SK-N-SH treated with all-trans-retinoic acid at 6 μM for 48 hours (cell line): ENCODE measurements around the gene CCDC3.

Source experiments
- ATAC-seq: fragments of 200-7000 bp; cut with Tn5 transposase; 3 replicates; pipeline ENCODE4 v1.9.1; 2020; ENCODE audit warnings: mild to moderate bottlenecking, moderate library complexity
- ARNTL ChIP-seq: fragments of 450-650 bp; formaldehyde crosslinking; IDR thresholded peaks from 2 replicates; pipeline ENCODE4 v1.5.0; 2020; ENCODE audit warnings: low read depth, mild to moderate bottlenecking, moderate library complexity, borderline replicate concordance
- BACH2 ChIP-seq: fragments of 250-450 bp; sonication (Bioruptor Pico); IDR thresholded peaks from 2 replicates; pipeline ENCODE4 v1.9.0; 2021; ENCODE audit warnings: mild to moderate bottlenecking, borderline replicate concordance
- CSDC2 ChIP-seq: fragments of 250-450 bp; sonication (Bioruptor Pico); IDR thresholded peaks from 2 replicates; pipeline ENCODE4 v1.5.0; 2020; ENCODE audit warnings: mild to moderate bottlenecking, moderate library complexity
- ESRRG ChIP-seq: fragments of 250-450 bp; sonication (Bioruptor Pico); IDR thresholded peaks from 2 replicates; pipeline ENCODE4 v1.6.1; 2021; ENCODE audit warnings: mild to moderate bottlenecking
- GLIS3 ChIP-seq: fragments of 250-450 bp; sonication (Bioruptor Pico); IDR thresholded peaks from 2 replicates; pipeline ENCODE4 v1.5.0; 2020; ENCODE audit warnings: mild to moderate bottlenecking, moderate library complexity
- ISL1 ChIP-seq: fragments of 250-450 bp; sonication (Bioruptor Pico); IDR thresholded peaks from 2 replicates; pipeline ENCODE4 v2.1.2; 2022; ENCODE audit warnings: mild to moderate bottlenecking, moderate library complexity
- OSR1 ChIP-seq: fragments of 250-450 bp; sonication (Bioruptor Pico); IDR thresholded peaks from 2 replicates; pipeline ENCODE4 v1.8.0; 2022; ENCODE audit warnings: moderate library complexity, mild to moderate bottlenecking, inconsistent platforms
- PATZ1 ChIP-seq: fragments of 250-450 bp; sonication (Bioruptor Pico); IDR thresholded peaks from 2 replicates; pipeline ENCODE4 v1.8.0; 2020; ENCODE audit warnings: mild to moderate bottlenecking, moderate library complexity, borderline replicate concordance
- PPARA ChIP-seq: fragments of 250-450 bp; sonication (Bioruptor Pico); IDR thresholded peaks from 2 replicates; pipeline ENCODE4 v1.5.0; 2020; ENCODE audit warnings: mild to moderate bottlenecking, borderline replicate concordance
- RARB ChIP-seq: fragments of 250-450 bp; sonication (Bioruptor Pico); IDR thresholded peaks from 2 replicates; pipeline ENCODE4 v1.8.0; 2021; ENCODE audit warnings: mild to moderate bottlenecking, moderate library complexity
- SNAI2 ChIP-seq: fragments of 250-450 bp; sonication (Bioruptor Pico); IDR thresholded peaks from 2 replicates; pipeline ENCODE4 v1.5.0; 2020; ENCODE audit warnings: mild to moderate bottlenecking, moderate library complexity
- TCF4 ChIP-seq: fragments of 250-450 bp; sonication (Bioruptor Pico); IDR thresholded peaks from 2 replicates; pipeline ENCODE4 v1.8.0; 2021; ENCODE audit warnings: mild to moderate bottlenecking, moderate library complexity, borderline replicate concordance
- TSHZ2 ChIP-seq: fragments of 250-450 bp; sonication (Bioruptor Pico); IDR thresholded peaks from 2 replicates; pipeline ENCODE4 v1.5.0; 2020; ENCODE audit warnings: mild to moderate bottlenecking, moderate library complexity
- ZC3H10 ChIP-seq: fragments of 250-450 bp; sonication (Bioruptor Pico); IDR thresholded peaks from 2 replicates; pipeline ENCODE4 v1.5.1; 2021; ENCODE audit warnings: mild to moderate bottlenecking, moderate library complexity
- ZFP30 ChIP-seq: fragments of 450-650 bp; formaldehyde crosslinking; IDR thresholded peaks from 2 replicates; pipeline ENCODE4 v1.5.0; 2022; ENCODE audit warnings: mild to moderate bottlenecking, moderate library complexity
- ZNF565 ChIP-seq: fragments of 450-650 bp; formaldehyde crosslinking; conservative IDR thresholded peaks from 2 replicates; pipeline ENCODE4 v1.5.0; 2020; ENCODE audit warnings: low read depth, mild to moderate bottlenecking, moderate library complexity
- ZNF70 ChIP-seq: fragments of 450-650 bp; formaldehyde crosslinking; IDR thresholded peaks from 2 replicates; pipeline ENCODE4 v1.5.0; 2020; ENCODE audit warnings: mild to moderate bottlenecking, moderate library complexity
- ZNF8 ChIP-seq: fragments of 450-650 bp; formaldehyde crosslinking; IDR thresholded peaks from 2 replicates; pipeline ENCODE4 v1.5.0; 2020; ENCODE audit warnings: mild to moderate bottlenecking, moderate library complexity
- TF ChIP-seq, protein P1 (sequence below): fragments of 250-450 bp; sonication (Bioruptor Pico); IDR thresholded peaks from 2 replicates; pipeline ENCODE4 v1.8.0; 2021; ENCODE audit warnings: low read depth, mild to moderate bottlenecking, moderate library complexity, borderline replicate concordance

Gene CCDC3

GRCh38 chr10:12974491-12975199 is 26.9 kb downstream of the CCDC3 start:
- no peak for TF ChIP-seq ZNF8 (CRISPR knock-in tag)
- TF ChIP-seq ZC3H10 (CRISPR knock-in tag), result no peak
- no peak for TF ChIP-seq TSHZ2
- TF ChIP-seq ARNTL (CRISPR knock-in tag), result no peak
- no peak for TF ChIP-seq TCF4
- TF ChIP-seq RARB, result no peak
- no peak for TF ChIP-seq ZNF565 (CRISPR knock-in tag)
- TF ChIP-seq ZNF70, result no peak
- no peak for TF ChIP-seq PATZ1 (CRISPR knock-in tag)
- TF ChIP-seq SNAI2, result no peak
- TF ChIP-seq, protein P1, sequence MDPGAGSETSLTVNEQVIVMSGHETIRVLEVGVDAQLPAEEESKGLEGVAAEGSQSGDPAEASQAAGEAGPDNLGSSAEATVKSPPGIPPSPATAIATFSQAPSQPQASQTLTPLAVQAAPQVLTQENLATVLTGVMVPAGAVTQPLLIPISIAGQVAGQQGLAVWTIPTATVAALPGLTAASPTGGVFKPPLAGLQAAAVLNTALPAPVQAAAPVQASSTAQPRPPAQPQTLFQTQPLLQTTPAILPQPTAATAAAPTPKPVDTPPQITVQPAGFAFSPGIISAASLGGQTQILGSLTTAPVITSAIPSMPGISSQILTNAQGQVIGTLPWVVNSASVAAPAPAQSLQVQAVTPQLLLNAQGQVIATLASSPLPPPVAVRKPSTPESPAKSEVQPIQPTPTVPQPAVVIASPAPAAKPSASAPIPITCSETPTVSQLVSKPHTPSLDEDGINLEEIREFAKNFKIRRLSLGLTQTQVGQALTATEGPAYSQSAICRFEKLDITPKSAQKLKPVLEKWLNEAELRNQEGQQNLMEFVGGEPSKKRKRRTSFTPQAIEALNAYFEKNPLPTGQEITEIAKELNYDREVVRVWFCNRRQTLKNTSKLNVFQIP (CRISPR knock-in tag), result no peak
- no peak for TF ChIP-seq ESRRG (CRISPR knock-in tag)
- no peak for TF ChIP-seq CSDC2
- no peak for TF ChIP-seq BACH2 (CRISPR knock-in tag)

GRCh38 chr10:12974078-12974477 is 27.4 kb downstream of the CCDC3 start:
- TF ChIP-seq OSR1 (CRISPR knock-in tag), result no peak
- TF ChIP-seq, protein P1 (CRISPR knock-in tag), result no peak
- TF ChIP-seq ZC3H10 (CRISPR knock-in tag), result no peak
- no peak for TF ChIP-seq PATZ1 (CRISPR knock-in tag)
- no peak for TF ChIP-seq ARNTL (CRISPR knock-in tag)
- ATAC-seq, result no peak

More at GRCh38 chr10:12974491-12975199, 26.9 kb downstream of the CCDC3 start:
- no peak for ATAC-seq

DNA sequence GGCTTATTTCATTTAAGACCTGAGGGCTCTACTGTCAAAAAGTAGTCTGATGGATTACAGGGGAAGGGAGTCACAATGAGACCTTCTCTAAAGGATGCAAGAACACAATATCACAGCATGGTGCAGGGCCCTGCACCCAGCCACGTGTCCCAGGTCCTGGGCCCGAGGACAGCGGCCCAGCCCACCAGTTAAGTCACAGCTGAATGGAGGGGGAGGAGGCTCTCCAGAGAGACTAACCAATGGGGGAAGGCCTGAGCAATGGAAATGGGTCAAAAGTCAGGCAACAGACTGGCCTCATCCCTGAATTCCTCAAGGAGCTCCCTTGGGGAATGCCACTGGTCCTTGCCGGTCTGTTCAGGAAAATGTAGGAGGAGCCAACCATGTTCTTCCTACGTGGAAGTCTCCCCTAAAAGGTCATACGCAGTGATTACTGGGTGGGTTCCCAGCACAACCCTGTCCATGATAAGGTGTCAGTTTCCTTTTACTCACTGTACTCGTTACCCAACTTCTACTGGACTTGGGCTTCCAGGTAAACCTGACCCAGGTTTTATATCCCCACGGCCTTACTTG is 28.3 kb downstream of the CCDC3 start:
- ATAC-seq, result no peak
- no peak for TF ChIP-seq ZNF70
- no peak for TF ChIP-seq ZFP30 (CRISPR knock-in tag)
- TF ChIP-seq PPARA (CRISPR knock-in tag), result no peak
- no peak for TF ChIP-seq ESRRG (CRISPR knock-in tag)
- no peak for TF ChIP-seq ZNF565 (CRISPR knock-in tag)
- TF ChIP-seq, protein P1 (CRISPR knock-in tag), result no peak
- TF ChIP-seq ARNTL (CRISPR knock-in tag), result no peak
- TF ChIP-seq TSHZ2, result no peak
- TF ChIP-seq ISL1 (CRISPR knock-in tag), result no peak
- TF ChIP-seq GLIS3, result no peak
- TF ChIP-seq ZC3H10 (CRISPR knock-in tag), result no peak
